Measurements from ENCODE around the gene PLS3. TPM values are rescaled to one million over a fixed set of nuclear protein-coding genes. Genes with fewer than 3 reads are reported as not detected.

Gene PLS3
- total and polyA plus RNA-seq, 5 donors: 23.7 to 43.1 (median 37.6) TPM

GRCh38 chrX:115588179-115588578 is 27.2 kb downstream of the PLS3 start:
- H3K27me3 ChIP-seq (ENCODE audit: control insufficient read depth, insufficient read depth): no peaks in the 10 kb centered on the region
- peaks cover 4% of the 10 kb centered on the region for H3K4me1 ChIP-seq (ENCODE audit: control insufficient read depth, insufficient read depth, low read length)
- 54% methylated on average over 4 of the region's 4 CpGs for WGBS
- H3K4me3 ChIP-seq (ENCODE audit: low read length): no peak overlapping the region
- no peak for ATAC-seq
- intact Hi-C loops (cut with DNase I): no loop called here
- DNase-seq: no peak
- H3K27ac ChIP-seq (ENCODE audit: low read length): no peak overlapping the region
- H3K9me3 ChIP-seq (ENCODE audit: control insufficient read depth, low read length): no peaks in the 10 kb centered on the region

GRCh38 chrX:115589419-115589818 is 28.4 kb downstream of the PLS3 start:
- no peaks in the 10 kb centered on the region for H3K9me3 ChIP-seq (ENCODE audit: control insufficient read depth, low read length)
- ATAC-seq (no peak), DNase-seq (no peak)
- H3K4me1 ChIP-seq (ENCODE audit: control insufficient read depth, insufficient read depth, low read length): peaks cover 4% of the 10 kb centered on the region
- no peaks in the 10 kb centered on the region for H3K27me3 ChIP-seq (ENCODE audit: control insufficient read depth, insufficient read depth)
- intact Hi-C loops (cut with DNase I): no loop called here
- H3K27ac ChIP-seq (ENCODE audit: low read length): no peak overlapping the region
- H3K4me3 ChIP-seq (ENCODE audit: low read length): no peak overlapping the region
- WGBS: 85% methylated on average over 4 of the region's 4 CpGs

- no peak overlapping the region for H3K4me3 ChIP-seq (ENCODE audit: low read length)
- no peak overlapping the region for H3K27ac ChIP-seq (ENCODE audit: low read length)
- no peak for ATAC-seq
- DNase-seq: no peak
- intact Hi-C loops (cut with DNase I): no loop called here
- WGBS: 79% methylated on average over 4 of the region's 4 CpGs
- peaks cover 4% of the 10 kb centered on the region for H3K4me1 ChIP-seq (ENCODE audit: control insufficient read depth, insufficient read depth, low read length)
- no peaks in the 10 kb centered on the region for H3K9me3 ChIP-seq (ENCODE audit: control insufficient read depth, low read length)
- no peaks in the 10 kb centered on the region for H3K27me3 ChIP-seq (ENCODE audit: control insufficient read depth, insufficient read depth)
Observed at GRCh38 chrX:115591420-115591819, 30.4 kb downstream of the PLS3 start.

GRCh38 chrX:115591856-115592842 is 31.2 kb downstream of the PLS3 start:
- intact Hi-C loops (cut with DNase I): no loop called here
- H3K9me3 ChIP-seq (ENCODE audit: control insufficient read depth, low read length): no peaks in the 10 kb centered on the region
- no peaks in the 10 kb centered on the region for H3K27me3 ChIP-seq (ENCODE audit: control insufficient read depth, insufficient read depth)
- H3K4me3 ChIP-seq (ENCODE audit: low read length): peak overlapping the region; percentile 45
- ATAC-seq (no peak), DNase-seq (no peak)
- H3K27ac ChIP-seq (ENCODE audit: low read length): no peak overlapping the region
- WGBS: 38% methylated on average over 11 of the region's 11 CpGs
- peaks cover 4% of the 10 kb centered on the region for H3K4me1 ChIP-seq (ENCODE audit: control insufficient read depth, insufficient read depth, low read length)

- Histone ChIP-seq H3K27ac (ENCODE audit: low read length) (no peak overlapping the region), H3K27me3 (ENCODE audit: control insufficient read depth, insufficient read depth) (no peaks in the 10 kb centered on the region), H3K4me1 (ENCODE audit: control insufficient read depth, insufficient read depth, low read length) (peaks cover 4% of the 10 kb centered on the region), H3K9me3 (ENCODE audit: control insufficient read depth, low read length) (no peaks in the 10 kb centered on the region), H3K4me3 (ENCODE audit: low read length) (peak overlapping the region; percentile 45)
- no peak for DNase-seq
- intact Hi-C loops (cut with DNase I): no loop called here
- peak; percentile 63 to 77 for ATAC-seq
- 10% methylated on average over 8 of the region's 8 CpGs for WGBS
Observed at GRCh38 chrX:115592997-115593734, 32.2 kb downstream of the PLS3 start.

- H3K4me1 ChIP-seq (ENCODE audit: control insufficient read depth, insufficient read depth, low read length): peaks cover 4% of the 10 kb centered on the region
- WGBS: 21% methylated on average over 2 of the region's 2 CpGs
- intact Hi-C loops (cut with DNase I): no loop called here
- DNase-seq (no peak), ATAC-seq (no peak)
- H3K4me3 ChIP-seq (ENCODE audit: low read length): peak overlapping the region; percentile 72
- H3K9me3 ChIP-seq (ENCODE audit: control insufficient read depth, low read length): no peaks in the 10 kb centered on the region
- H3K27ac ChIP-seq (ENCODE audit: low read length): no peak overlapping the region
- no peaks in the 10 kb centered on the region for H3K27me3 ChIP-seq (ENCODE audit: control insufficient read depth, insufficient read depth)
Observed at GRCh38 chrX:115595049-115595448, 34.1 kb downstream of the PLS3 start.

GRCh38 chrX:115598556-115598955 is 37.6 kb downstream of the PLS3 start:
- Histone ChIP-seq H3K4me3 (ENCODE audit: low read length) (no peak overlapping the region), H3K27me3 (ENCODE audit: control insufficient read depth, insufficient read depth) (no peaks in the 10 kb centered on the region), H3K4me1 (ENCODE audit: control insufficient read depth, insufficient read depth, low read length) (peaks cover 2% of the 10 kb centered on the region), H3K9me3 (ENCODE audit: control insufficient read depth, low read length) (no peaks in the 10 kb centered on the region), H3K27ac (ENCODE audit: low read length) (no peak overlapping the region)
- no peak for ATAC-seq
- 63% methylated on average over 1 of the region's 1 CpG for whole genome bisulfite sequencing
- intact Hi-C loops (cut with DNase I): no loop called here
- no peak for DNase-seq

GRCh38 chrX:115602308-115602707 is 41.3 kb downstream of the PLS3 start:
- peaks cover 2% of the 10 kb centered on the region for H3K4me1 ChIP-seq (ENCODE audit: control insufficient read depth, insufficient read depth, low read length)
- DNase-seq (no peak), ATAC-seq (no peak)
- H3K27ac ChIP-seq (ENCODE audit: low read length): peak overlapping the region; percentile 80
- intact Hi-C loops (cut with DNase I): no loop called here
- H3K27me3 ChIP-seq (ENCODE audit: control insufficient read depth, insufficient read depth): no peaks in the 10 kb centered on the region
- no peak overlapping the region for H3K4me3 ChIP-seq (ENCODE audit: low read length)
- H3K9me3 ChIP-seq (ENCODE audit: control insufficient read depth, low read length): no peaks in the 10 kb centered on the region

GRCh38 chrX:115602729-115603389 is 41.9 kb downstream of the PLS3 start:
- 43% methylated on average over 4 of the region's 4 CpGs for WGBS
- H3K4me1 ChIP-seq (ENCODE audit: control insufficient read depth, insufficient read depth, low read length): peaks cover 2% of the 10 kb centered on the region
- H3K27me3 ChIP-seq (ENCODE audit: control insufficient read depth, insufficient read depth): no peaks in the 10 kb centered on the region
- no peak overlapping the region for H3K4me3 ChIP-seq (ENCODE audit: low read length)
- DNase-seq (no peak), ATAC-seq (no peak)
- intact Hi-C loops (cut with DNase I): no loop called here
- H3K27ac ChIP-seq (ENCODE audit: low read length): no peak overlapping the region
- no peaks in the 10 kb centered on the region for H3K9me3 ChIP-seq (ENCODE audit: control insufficient read depth, low read length)

- Histone ChIP-seq H3K4me3 (ENCODE audit: low read length) (no peak overlapping the region), H3K27ac (ENCODE audit: low read length) (peak overlapping the region; percentile 64), H3K4me1 (ENCODE audit: control insufficient read depth, insufficient read depth, low read length) (peaks cover 2% of the 10 kb centered on the region), H3K27me3 (ENCODE audit: control insufficient read depth, insufficient read depth) (no peaks in the 10 kb centered on the region), H3K9me3 (ENCODE audit: control insufficient read depth, low read length) (no peaks in the 10 kb centered on the region)
- WGBS: 93% methylated on average over 2 of the region's 2 CpGs
- DNase-seq (no peak), ATAC-seq (no peak)
- intact Hi-C loops (cut with DNase I): no loop called here
Observed at GRCh38 chrX:115603534-115604074, 42.6 kb downstream of the PLS3 start.
